Measurements from ENCODE around the gene CPA2. TPM values are rescaled to one million over a fixed set of nuclear protein-coding genes. Genes with fewer than 3 reads are reported as not detected.
"Not testable (repeated sequence)": the region's sequence is repeated elsewhere in the genome, so short reads cannot be mapped to it uniquely, and the experiment has no call there.

Gene CPA2
- total and polyA plus RNA-seq, 2 donors from 2014 or later, result not detected

GRCh38 chr7:130240240-130240639 is 26.4 kb upstream of the CPA2 start:
- intact Hi-C loops (cut with DNase I), result no loop called here
- Histone ChIP-seq H3K9me3 (ENCODE audit: control insufficient read depth in 2 of 3, insufficient read depth in 1 of 3, low read length in 3 of 3) (no peaks in the 10 kb centered on the region), H3K27ac (ENCODE audit: low read depth in 2 of 2, low read length in 2 of 2) (no peak overlapping the region), H3K9ac (ENCODE audit: low read length in 3 of 3) (no peak overlapping the region), H3K27me3 (ENCODE audit: control insufficient read depth, insufficient read depth, low read length) (no peaks in the 10 kb centered on the region), H3K4me3 (ENCODE audit: low read length in 3 of 3) (no peak overlapping the region), H3K4me1 (ENCODE audit: control insufficient read depth in 2 of 3, insufficient read depth in 2 of 3, low read depth in 1 of 3, low read length in 3 of 3) (no peaks in the 10 kb centered on the region), H3K36me3 (ENCODE audit: control insufficient read depth in 2 of 3, insufficient read depth in 3 of 3, low read length in 3 of 3) (no peaks in the 10 kb centered on the region)
- DNase-seq, result no peak
- no peak for TF ChIP-seq CTCF (IDR thresholded peaks at IDR 0.05; ENCODE audit: borderline replicate concordance, extremely low read depth, insufficient read depth)
- FAIRE-seq, result no peak

- Histone ChIP-seq H3K27me3 (ENCODE audit: control insufficient read depth, insufficient read depth, low read length) (no peaks in the 10 kb centered on the region), H3K36me3 (ENCODE audit: control insufficient read depth in 2 of 3, insufficient read depth in 3 of 3, low read length in 3 of 3) (no peaks in the 10 kb centered on the region), H3K4me3 (ENCODE audit: low read length in 3 of 3) (no peak overlapping the region), H3K9ac (ENCODE audit: low read length in 3 of 3) (no peak overlapping the region), H3K9me3 (ENCODE audit: control insufficient read depth in 2 of 3, insufficient read depth in 1 of 3, low read length in 3 of 3) (no peaks in the 10 kb centered on the region), H3K4me1 (ENCODE audit: control insufficient read depth in 2 of 3, insufficient read depth in 2 of 3, low read depth in 1 of 3, low read length in 3 of 3) (no peaks in the 10 kb centered on the region), H3K27ac (ENCODE audit: low read depth in 2 of 2, low read length in 2 of 2) (no peak overlapping the region)
- TF ChIP-seq CTCF (IDR thresholded peaks at IDR 0.05; ENCODE audit: borderline replicate concordance, extremely low read depth, insufficient read depth), result peak; percentile 72
- DNase-seq (peak in 1 of 5 donors; percentile 21), FAIRE-seq (no peak)
- intact Hi-C loops (cut with DNase I), result no loop called here
These were observed 24.3 kb upstream of the CPA2 start for GRCh38 chr7:130242198-130243014.

- DNase-seq; FAIRE-seq; H3K9ac ChIP-seq (ENCODE audit: low read length in 3 of 3); intact Hi-C loops (cut with DNase I); H3K36me3 ChIP-seq (ENCODE audit: control insufficient read depth in 2 of 3, insufficient read depth in 3 of 3, low read length in 3 of 3); H3K27me3 ChIP-seq (ENCODE audit: control insufficient read depth, insufficient read depth, low read length); H3K9me3 ChIP-seq (ENCODE audit: control insufficient read depth in 2 of 3, insufficient read depth in 1 of 3, low read length in 3 of 3); H3K4me3 ChIP-seq (ENCODE audit: low read length in 3 of 3); H3K27ac ChIP-seq (ENCODE audit: low read depth in 2 of 2, low read length in 2 of 2); H3K4me1 ChIP-seq (ENCODE audit: control insufficient read depth in 2 of 3, insufficient read depth in 2 of 3, low read depth in 1 of 3, low read length in 3 of 3): not testable (repeated sequence)
These were observed 23.2 kb upstream of the CPA2 start for GRCh38 chr7:130243486-130243885.

GRCh38 chr7:130246491-130246890 is 20.2 kb upstream of the CPA2 start:
- H3K27ac ChIP-seq (ENCODE audit: low read depth in 2 of 2, low read length in 2 of 2); H3K36me3 ChIP-seq (ENCODE audit: control insufficient read depth in 2 of 3, insufficient read depth in 3 of 3, low read length in 3 of 3); H3K27me3 ChIP-seq (ENCODE audit: control insufficient read depth, insufficient read depth, low read length); intact Hi-C loops (cut with DNase I); H3K4me3 ChIP-seq (ENCODE audit: low read length in 3 of 3); H3K4me1 ChIP-seq (ENCODE audit: control insufficient read depth in 2 of 3, insufficient read depth in 2 of 3, low read depth in 1 of 3, low read length in 3 of 3); H3K9ac ChIP-seq (ENCODE audit: low read length in 3 of 3); FAIRE-seq; H3K9me3 ChIP-seq (ENCODE audit: control insufficient read depth in 2 of 3, insufficient read depth in 1 of 3, low read length in 3 of 3); DNase-seq: not testable (repeated sequence)

- H3K4me1 ChIP-seq (ENCODE audit: control insufficient read depth in 2 of 3, insufficient read depth in 2 of 3, low read depth in 1 of 3, low read length in 3 of 3); H3K27ac ChIP-seq (ENCODE audit: low read depth in 2 of 2, low read length in 2 of 2); H3K9me3 ChIP-seq (ENCODE audit: control insufficient read depth in 2 of 3, insufficient read depth in 1 of 3, low read length in 3 of 3); H3K27me3 ChIP-seq (ENCODE audit: control insufficient read depth, insufficient read depth, low read length); DNase-seq; FAIRE-seq; H3K36me3 ChIP-seq (ENCODE audit: control insufficient read depth in 2 of 3, insufficient read depth in 3 of 3, low read length in 3 of 3); H3K9ac ChIP-seq (ENCODE audit: low read length in 3 of 3); H3K4me3 ChIP-seq (ENCODE audit: low read length in 3 of 3); intact Hi-C loops (cut with DNase I): not testable (repeated sequence)
These were observed 17.8 kb upstream of the CPA2 start for GRCh38 chr7:130248842-130249241.

- H3K4me3 ChIP-seq (ENCODE audit: low read length in 3 of 3); H3K9me3 ChIP-seq (ENCODE audit: control insufficient read depth in 2 of 3, insufficient read depth in 1 of 3, low read length in 3 of 3); H3K27me3 ChIP-seq (ENCODE audit: control insufficient read depth, insufficient read depth, low read length); H3K27ac ChIP-seq (ENCODE audit: low read depth in 2 of 2, low read length in 2 of 2); DNase-seq; intact Hi-C loops (cut with DNase I); H3K9ac ChIP-seq (ENCODE audit: low read length in 3 of 3); H3K4me1 ChIP-seq (ENCODE audit: control insufficient read depth in 2 of 3, insufficient read depth in 2 of 3, low read depth in 1 of 3, low read length in 3 of 3); FAIRE-seq; H3K36me3 ChIP-seq (ENCODE audit: control insufficient read depth in 2 of 3, insufficient read depth in 3 of 3, low read length in 3 of 3): not testable (repeated sequence)
These were observed 17.0 kb upstream of the CPA2 start for GRCh38 chr7:130249626-130250025.

All from kidney (tissue), 14 donors.